ENCODE data around the gene WNT9B. TPM values are rescaled to one million over a fixed set of nuclear protein-coding genes. Genes with fewer than 3 reads are reported as not detected.

The WNT9B gene
- total RNA-seq, 1 donor from 2014 or later: not detected

DNA sequence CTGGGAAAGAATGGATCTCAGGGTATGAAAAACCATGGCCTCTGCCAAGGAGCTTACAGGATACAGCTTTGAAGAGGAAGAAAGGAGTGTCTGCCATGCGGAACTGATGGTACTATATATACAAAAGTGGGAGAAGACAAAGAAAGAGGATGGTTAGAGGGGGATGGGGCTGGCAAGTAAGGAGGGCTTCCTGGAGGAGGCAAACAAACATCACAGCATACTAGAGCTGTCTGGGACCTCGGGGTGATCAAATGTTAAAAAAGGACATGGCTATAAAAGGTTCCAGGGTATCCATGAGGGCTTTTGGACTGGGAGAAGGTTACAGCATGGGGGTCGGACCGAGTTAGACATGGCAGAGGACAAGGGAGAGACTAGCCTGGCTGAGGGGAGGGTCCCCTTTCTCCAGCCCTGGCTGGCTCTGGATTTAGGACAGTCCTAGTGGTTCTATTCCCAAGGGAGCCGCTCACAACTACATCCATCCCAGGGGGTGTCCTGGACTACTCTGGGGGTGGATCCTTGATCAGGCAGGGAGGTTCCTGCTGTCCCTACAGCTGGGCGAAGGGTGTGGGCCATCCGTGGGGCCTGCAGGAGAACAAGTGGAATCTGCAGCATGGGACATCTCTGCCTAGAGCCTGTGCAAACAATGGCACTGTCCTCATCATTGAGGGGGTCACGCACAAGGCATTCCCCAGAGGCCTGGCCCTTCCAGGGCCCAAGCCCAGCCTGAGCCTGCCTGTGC lies 12.2 kb downstream of the WNT9B start:
- no peaks in the 10 kb centered on the region for H3K36me3 ChIP-seq
- no peak overlapping the region for H3K9ac ChIP-seq
- no peaks in the 10 kb centered on the region for H3K79me2 ChIP-seq (ENCODE audit: low read depth)
- no peaks in the 10 kb centered on the region for H4K20me1 ChIP-seq (ENCODE audit: low read depth)
- no peaks in the 10 kb centered on the region for H3K9me3 ChIP-seq (ENCODE audit: low read depth)
- no peak for DNase-seq (ENCODE audit: low spot score)
- peaks cover 9% of the 10 kb centered on the region for H3K27me3 Mint-ChIP-seq (ENCODE audit: insufficient read depth, low read depth)
- H3K9me3 Mint-ChIP-seq: no peaks in the 10 kb centered on the region
- H3K4me2 ChIP-seq: peak overlapping the region; percentile 40
- H3K4me3 ChIP-seq: no peak overlapping the region
- H3K27me3 ChIP-seq: peaks cover 3% of the 10 kb centered on the region
- H3K27ac ChIP-seq: no peak overlapping the region
- H3K36me3 Mint-ChIP-seq: no peaks in the 10 kb centered on the region
- H3K4me1 ChIP-seq: peaks cover 6% of the 10 kb centered on the region
- H3K27ac Mint-ChIP-seq: peak overlapping the region; percentile 8
- no peaks in the 10 kb centered on the region for H3F3A ChIP-seq (ENCODE audit: low read depth)
- H2AFZ ChIP-seq (replicated peaks): peak overlapping the region; percentile 95
- peaks cover 15% of the 10 kb centered on the region for H3K4me1 Mint-ChIP-seq
- no peak overlapping the region for H3K4me3 Mint-ChIP-seq
- TF ChIP-seq, protein P1, sequence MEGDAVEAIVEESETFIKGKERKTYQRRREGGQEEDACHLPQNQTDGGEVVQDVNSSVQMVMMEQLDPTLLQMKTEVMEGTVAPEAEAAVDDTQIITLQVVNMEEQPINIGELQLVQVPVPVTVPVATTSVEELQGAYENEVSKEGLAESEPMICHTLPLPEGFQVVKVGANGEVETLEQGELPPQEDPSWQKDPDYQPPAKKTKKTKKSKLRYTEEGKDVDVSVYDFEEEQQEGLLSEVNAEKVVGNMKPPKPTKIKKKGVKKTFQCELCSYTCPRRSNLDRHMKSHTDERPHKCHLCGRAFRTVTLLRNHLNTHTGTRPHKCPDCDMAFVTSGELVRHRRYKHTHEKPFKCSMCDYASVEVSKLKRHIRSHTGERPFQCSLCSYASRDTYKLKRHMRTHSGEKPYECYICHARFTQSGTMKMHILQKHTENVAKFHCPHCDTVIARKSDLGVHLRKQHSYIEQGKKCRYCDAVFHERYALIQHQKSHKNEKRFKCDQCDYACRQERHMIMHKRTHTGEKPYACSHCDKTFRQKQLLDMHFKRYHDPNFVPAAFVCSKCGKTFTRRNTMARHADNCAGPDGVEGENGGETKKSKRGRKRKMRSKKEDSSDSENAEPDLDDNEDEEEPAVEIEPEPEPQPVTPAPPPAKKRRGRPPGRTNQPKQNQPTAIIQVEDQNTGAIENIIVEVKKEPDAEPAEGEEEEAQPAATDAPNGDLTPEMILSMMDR (IDR thresholded peaks at IDR 0.05): no peak
- TF ChIP-seq EZH2phosphoT487 (IDR thresholded peaks at IDR 0.05): no peak
- TF ChIP-seq EZH2 (IDR thresholded peaks at IDR 0.05): no peak

DNA sequence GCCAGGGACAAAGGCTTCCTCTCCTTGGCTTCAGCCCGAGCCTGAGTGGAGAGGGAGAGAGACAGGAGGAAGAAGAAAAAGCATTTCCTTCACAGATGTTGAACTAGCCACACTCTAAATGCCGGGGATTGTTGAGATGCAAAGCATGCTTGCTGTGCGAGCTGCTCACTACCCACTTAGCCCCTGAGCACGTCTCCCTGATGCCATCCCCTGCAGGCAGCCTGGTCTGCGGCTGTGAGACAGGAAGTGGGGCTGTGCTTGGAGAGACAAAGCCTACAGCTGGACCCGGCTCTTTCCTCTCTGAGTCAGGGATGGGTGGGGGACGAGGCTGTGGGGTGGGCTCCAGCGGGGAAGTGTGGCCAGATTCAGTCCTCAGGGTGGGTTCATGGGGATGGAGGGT lies 13.7 kb downstream of the WNT9B start:
- peaks cover 6% of the 10 kb centered on the region for H3K4me1 ChIP-seq
- peaks cover 9% of the 10 kb centered on the region for H3K27me3 Mint-ChIP-seq (ENCODE audit: insufficient read depth, low read depth)
- H3K4me1 Mint-ChIP-seq: peaks cover 24% of the 10 kb centered on the region
- no peak overlapping the region for H3K4me2 ChIP-seq
- H3K9me3 ChIP-seq (ENCODE audit: low read depth): no peaks in the 10 kb centered on the region
- H3K36me3 ChIP-seq: no peaks in the 10 kb centered on the region
- H3K4me3 ChIP-seq: no peak overlapping the region
- no peaks in the 10 kb centered on the region for H3K9me3 Mint-ChIP-seq
- peaks cover 3% of the 10 kb centered on the region for H3K27me3 ChIP-seq
- no peaks in the 10 kb centered on the region for H3K79me2 ChIP-seq (ENCODE audit: low read depth)
- H3K27ac Mint-ChIP-seq: no peak overlapping the region
- H2AFZ ChIP-seq (replicated peaks): peak overlapping the region; percentile 19
- no peak overlapping the region for H3K27ac ChIP-seq
- TF ChIP-seq, protein P1 (IDR thresholded peaks at IDR 0.05): no peak
- no peak for TF ChIP-seq EZH2 (IDR thresholded peaks at IDR 0.05)
- no peak for TF ChIP-seq EZH2phosphoT487 (IDR thresholded peaks at IDR 0.05)
- H3K36me3 Mint-ChIP-seq: no peaks in the 10 kb centered on the region
- no peaks in the 10 kb centered on the region for H3F3A ChIP-seq (ENCODE audit: low read depth)
- no peak overlapping the region for H3K9ac ChIP-seq
- no peak overlapping the region for H3K4me3 Mint-ChIP-seq
- no peak for DNase-seq (ENCODE audit: low spot score)
- no peaks in the 10 kb centered on the region for H4K20me1 ChIP-seq (ENCODE audit: low read depth)

DNA sequence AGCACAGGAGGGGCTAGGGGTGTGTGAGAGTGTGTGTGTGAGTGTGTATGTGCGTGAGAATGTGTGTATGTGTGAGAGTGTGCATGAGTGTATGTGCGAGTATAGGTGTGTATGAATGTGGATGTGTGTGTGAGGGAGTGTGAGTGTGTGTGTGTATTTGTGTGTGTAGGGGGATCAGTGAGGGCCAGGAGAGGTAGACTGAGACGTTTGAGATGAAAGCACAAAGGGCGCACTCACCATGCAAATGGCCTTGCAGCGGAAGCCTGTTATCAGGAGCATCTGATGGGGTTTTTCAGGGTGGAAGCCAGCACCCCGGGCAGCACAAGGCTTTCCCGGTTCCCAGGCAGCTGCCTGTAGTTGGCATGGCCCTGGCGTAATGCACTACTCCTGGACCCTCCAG lies 14.9 kb downstream of the WNT9B start:
- H3K27ac ChIP-seq: no peak overlapping the region
- DNase-seq (ENCODE audit: low spot score): no peak
- no peak overlapping the region for H2AFZ ChIP-seq (replicated peaks)
- H3K9ac ChIP-seq: no peak overlapping the region
- H3K79me2 ChIP-seq (ENCODE audit: low read depth): no peaks in the 10 kb centered on the region
- Mint-ChIP-seq H3K36me3 (no peaks in the 10 kb centered on the region), H3K9me3 (no peaks in the 10 kb centered on the region), H3K4me3 (no peak overlapping the region), H3K4me1 (peaks cover 24% of the 10 kb centered on the region), H3K27ac (no peak overlapping the region), H3K27me3 (ENCODE audit: insufficient read depth, low read depth) (peaks cover 9% of the 10 kb centered on the region)
- TF ChIP-seq, protein P1 (IDR thresholded peaks at IDR 0.05): no peak
- TF ChIP-seq EZH2 (IDR thresholded peaks at IDR 0.05) (no peak), EZH2phosphoT487 (IDR thresholded peaks at IDR 0.05) (no peak)
- no peaks in the 10 kb centered on the region for H4K20me1 ChIP-seq (ENCODE audit: low read depth)
- H3K36me3 ChIP-seq: no peaks in the 10 kb centered on the region
- H3K27me3 ChIP-seq: peaks cover 3% of the 10 kb centered on the region
- no peaks in the 10 kb centered on the region for H3F3A ChIP-seq (ENCODE audit: low read depth)
- no peaks in the 10 kb centered on the region for H3K9me3 ChIP-seq (ENCODE audit: low read depth)
- no peak overlapping the region for H3K4me2 ChIP-seq
- peaks cover 6% of the 10 kb centered on the region for H3K4me1 ChIP-seq
- H3K4me3 ChIP-seq: no peak overlapping the region
